Lower lobe of right lung (tissue), 2 donors: Measurements from ENCODE around the gene HMSD. TPM values are rescaled to one million over a fixed set of nuclear protein-coding genes. Genes with fewer than 3 reads are reported as not detected.

Experiments
- ATAC-seq, 2 donors: fragments of 200-7000 bp; cut with Tn5 transposase; one replicate each; pipeline ENCODE4 v1.9.1; 2020 to 2022; ENCODE audit warnings: mild to moderate bottlenecking in 2 of 2, moderate library complexity in 2 of 2
- DNase-seq: peaks from one replicate; pipeline ENCODE4 v3.0.0-alpha.2; 2020
- H3K27ac ChIP-seq: fragments of 200-600 bp; one replicate; pipeline ENCODE4 v1.8.0; 2022
- H3K27me3 ChIP-seq: fragments of 200-600 bp; one replicate; pipeline ENCODE4 v1.8.0; 2022; ENCODE audit warnings: low read depth
- H3K36me3 ChIP-seq: fragments of 200-600 bp; one replicate; pipeline ENCODE4 v1.8.0; 2022; ENCODE audit warnings: mild to moderate bottlenecking
- H3K4me1 ChIP-seq: fragments of 200-600 bp; one replicate; pipeline ENCODE4 v1.8.0; 2022
- H3K4me3 ChIP-seq: fragments of 200-600 bp; one replicate; pipeline ENCODE4 v1.8.0; 2022; ENCODE audit warnings: mild to moderate bottlenecking
- H3K9me3 ChIP-seq: fragments of 200-600 bp; one replicate; pipeline ENCODE4 v1.8.0; 2022
- CTCF ChIP-seq: fragments of 200-600 bp; IDR thresholded peaks from one replicate; pipeline ENCODE4 v1.8.0; 2022; ENCODE audit warnings: antibody characterized with exemption, mild to moderate bottlenecking
- intact Hi-C: fragments of 100-400 bp; cut with DNase I; formaldehyde crosslinking; loops from one replicate; pipeline ENCODE4 v1.11.0; 2022
- total RNA-seq: library from RNA; stranded (reverse); fragmentation: NEBNext Ultra II Directional; extraction: Animal tissue kit (Norgen Biotek cat#: 25700); gene quantifications from one replicate; pipeline ENCODE4 v1.2.1, GENCODE V29; 2021
- donor health status: DM: no; HTN: yes; CAD: no; lungs with severe emphysema.

HMSD gene
- total RNA-seq, 1 donor from 2014 or later: 1.6 TPM

GRCh38 chr18:63947051-63947790 lies 1.9 kb upstream of the HMSD start:
- Histone ChIP-seq H3K4me1 (peaks cover 9% of the 10 kb centered on the region), H3K9me3 (no peaks in the 10 kb centered on the region), H3K27me3 (no peaks in the 10 kb centered on the region), H3K27ac (no peak overlapping the region), H3K36me3 (no peaks in the 10 kb centered on the region), H3K4me3 (no peak overlapping the region)
- ATAC-seq (no peak), DNase-seq (no peak)
- intact Hi-C loops: no loop called here
- TF ChIP-seq CTCF: no peak

- Histone ChIP-seq H3K9me3 (no peaks in the 10 kb centered on the region), H3K27ac (no peak overlapping the region), H3K4me1 (peaks cover 9% of the 10 kb centered on the region), H3K36me3 (no peaks in the 10 kb centered on the region), H3K4me3 (no peak overlapping the region), H3K27me3 (peaks cover 8% of the 10 kb centered on the region)
- intact Hi-C loops: no loop called here
- DNase-seq (no peak), ATAC-seq (no peak)
- TF ChIP-seq CTCF: no peak
Observed at GRCh38 chr18:63951302-63951705, 2.2 kb downstream of the HMSD start.

- peaks cover 7% of the 10 kb centered on the region for H3K4me1 ChIP-seq
- no peak overlapping the region for H3K27ac ChIP-seq
- no peak for TF ChIP-seq CTCF
- intact Hi-C loops: no loop called here
- H3K9me3 ChIP-seq: no peaks in the 10 kb centered on the region
- DNase-seq (no peak), ATAC-seq (no peak)
- H3K27me3 ChIP-seq: peaks cover 8% of the 10 kb centered on the region
- no peaks in the 10 kb centered on the region for H3K36me3 ChIP-seq
- no peak overlapping the region for H3K4me3 ChIP-seq
Observed at GRCh38 chr18:63953811-63954210, 4.7 kb downstream of the HMSD start.

- peaks cover 8% of the 10 kb centered on the region for H3K27me3 ChIP-seq
- intact Hi-C loops: no loop called here
- no peak overlapping the region for H3K27ac ChIP-seq
- H3K4me3 ChIP-seq: no peak overlapping the region
- ATAC-seq (no peak), DNase-seq (no peak)
- H3K9me3 ChIP-seq: no peaks in the 10 kb centered on the region
- H3K36me3 ChIP-seq: no peaks in the 10 kb centered on the region
- no peaks in the 10 kb centered on the region for H3K4me1 ChIP-seq
- TF ChIP-seq CTCF: no peak
Observed at GRCh38 chr18:63956755-63957154, 7.7 kb downstream of the HMSD start.

- Histone ChIP-seq H3K9me3 (no peaks in the 10 kb centered on the region), H3K27ac (no peak overlapping the region), H3K4me1 (no peaks in the 10 kb centered on the region), H3K4me3 (no peak overlapping the region), H3K36me3 (no peaks in the 10 kb centered on the region), H3K27me3 (peaks cover 2% of the 10 kb centered on the region)
- TF ChIP-seq CTCF: no peak
- ATAC-seq (no peak), DNase-seq (no peak)
- intact Hi-C loops: no loop called here
Observed at GRCh38 chr18:63960891-63961290, 11.8 kb downstream of the HMSD start.
